HG03354 (cell line): Measurements from ENCODE around the gene ANAPC16.
A peak's percentile ranks its signal among the peaks of the same experiment; 100 is the strongest.

Experiments
- ATAC-seq: cut with Tn5 transposase; IDR thresholded peaks from one replicate; pipeline ENCODE4 v1.9.1; 2021; ENCODE audit warnings: mild to moderate bottlenecking; ENCODE audit not compliant: unreplicated experiment, poor library complexity, severe bottlenecking

Gene ANAPC16

DNA sequence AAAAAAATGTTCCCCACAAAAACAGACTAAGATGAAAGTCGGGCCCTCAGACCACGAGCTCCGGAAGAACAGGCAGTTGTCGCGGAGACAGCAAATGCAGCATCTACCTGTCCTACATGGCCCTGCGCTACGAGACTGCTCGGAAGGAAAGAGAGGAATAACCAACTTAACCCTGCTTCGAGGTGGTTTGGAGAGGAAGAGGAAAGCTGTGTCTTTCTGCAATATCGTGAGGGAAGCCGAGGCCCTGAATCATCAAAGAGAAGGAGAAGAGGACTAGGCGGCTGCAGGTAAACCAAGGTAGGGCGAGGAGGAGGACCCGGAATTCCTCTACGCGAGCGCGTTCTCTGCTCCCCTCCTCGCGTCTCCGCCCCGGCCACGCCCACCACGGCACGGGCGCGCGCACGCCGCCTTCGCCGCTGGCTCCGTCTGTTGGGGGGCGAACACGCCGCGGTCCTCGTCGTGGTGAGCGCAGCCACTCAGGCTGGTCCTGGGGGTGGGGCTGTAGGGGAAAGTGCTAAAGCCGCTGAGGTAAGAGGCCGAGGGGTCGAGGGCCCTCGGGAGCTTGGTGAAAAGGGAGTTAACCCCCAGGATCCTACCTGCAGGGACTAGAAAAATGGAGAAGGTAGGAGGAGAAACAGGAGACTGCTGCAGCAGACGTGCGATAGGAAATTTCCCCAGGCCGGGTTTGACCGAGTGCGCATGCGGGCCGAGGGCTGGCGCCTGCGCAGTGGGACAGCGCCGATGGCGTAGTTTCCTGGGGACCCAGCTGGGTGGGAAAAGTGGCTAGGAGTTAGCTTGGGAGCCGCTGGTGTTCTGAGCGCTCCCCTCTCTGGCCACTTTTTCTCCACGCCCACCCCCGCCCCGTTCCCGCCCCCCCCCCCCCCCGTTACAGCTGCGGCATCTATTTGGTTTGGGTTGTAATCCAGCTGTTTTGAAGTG, at the start of gene ANAPC16, which contains the start of gene ASCC1:
Gene ANAPC16 (plus strand): TSS at position 402 of the 939 bp plus-strand sequence. CDS start 7,903 bp downstream, outside the sequence.
Gene ASCC1 (minus strand): TSS at position 666 of the 939 bp plus-strand sequence. CDS start 2,978 bp downstream, outside the sequence.
- ATAC-seq: peak; percentile 83

- ATAC-seq: no peak
Measured at GRCh38 chr10:72167118-72167517, 48.7 kb upstream of the ANAPC16 start.

- no peak for ATAC-seq
Measured at GRCh38 chr10:72170263-72170662, 45.5 kb upstream of the ANAPC16 start.

- ATAC-seq: no peak
Measured at GRCh38 chr10:72170733-72171132, 45.1 kb upstream of the ANAPC16 start.

- ATAC-seq: no peak
Measured at GRCh38 chr10:72171175-72171630, 44.6 kb upstream of the ANAPC16 start.

DNA sequence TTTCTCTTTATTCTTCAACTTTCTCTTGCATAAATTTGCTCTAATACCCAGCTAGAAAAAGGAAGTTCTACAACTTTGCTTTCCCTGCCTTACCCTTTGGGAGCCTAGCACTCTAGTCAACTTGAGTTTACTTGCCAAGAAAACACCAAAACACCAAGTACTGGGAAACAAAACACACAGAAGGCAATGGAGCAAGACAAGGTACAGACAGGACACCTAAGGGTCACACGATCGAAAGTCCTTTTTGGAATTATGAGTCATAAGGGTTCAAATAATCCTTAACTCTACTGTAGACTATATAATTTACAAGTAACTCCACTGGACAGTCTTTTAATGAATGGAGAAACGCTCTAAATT, 42.6 kb upstream of the ANAPC16 start:
- no peak for ATAC-seq

GRCh38 chr10:72173619-72174296, 42.1 kb upstream of the ANAPC16 start:
- peak; percentile 45 for ATAC-seq

GRCh38 chr10:72174297-72174662, 41.5 kb upstream of the ANAPC16 start:
- ATAC-seq: no peak

DNA sequence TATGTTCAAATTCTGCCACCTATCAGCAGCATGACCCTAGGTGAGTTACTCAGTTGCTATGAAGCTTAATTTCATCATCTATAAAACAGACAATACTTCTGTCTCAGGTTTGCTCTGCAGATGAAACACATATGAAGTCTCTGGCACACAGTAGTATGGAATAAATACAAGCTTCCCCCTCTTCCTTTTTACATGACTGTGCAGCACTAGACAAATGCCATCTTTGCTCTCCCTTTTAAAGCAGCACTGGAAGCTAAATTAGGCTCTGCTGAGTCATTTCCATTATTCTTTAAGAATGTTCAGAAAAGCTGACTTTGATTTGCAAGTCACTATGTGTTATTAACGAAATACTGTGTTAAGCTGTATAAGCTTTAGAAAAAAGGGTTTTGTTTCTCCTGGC, 40.7 kb upstream of the ANAPC16 start:
- no peak for ATAC-seq

- ATAC-seq: no peak
Measured at GRCh38 chr10:72176701-72177100, 39.1 kb upstream of the ANAPC16 start.

DNA sequence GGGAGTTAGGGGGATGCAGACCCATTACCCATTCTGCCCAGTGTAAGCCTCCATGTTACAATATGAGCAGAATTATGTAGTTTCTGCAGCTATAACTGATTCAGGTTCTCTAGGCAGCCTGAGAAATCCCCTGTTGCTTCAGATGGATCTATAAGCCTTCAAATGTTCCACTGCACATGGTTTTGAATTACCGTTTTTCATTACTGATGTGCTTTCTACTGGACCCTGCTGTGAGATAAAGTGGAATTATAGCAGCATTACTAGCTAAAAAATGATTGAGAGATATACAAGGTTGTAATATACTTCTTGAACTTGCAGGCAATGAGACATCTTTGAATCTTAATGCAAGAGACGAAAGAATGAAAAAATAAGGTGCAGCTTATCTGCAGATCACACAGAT, 38.4 kb upstream of the ANAPC16 start:
- no peak for ATAC-seq

DNA sequence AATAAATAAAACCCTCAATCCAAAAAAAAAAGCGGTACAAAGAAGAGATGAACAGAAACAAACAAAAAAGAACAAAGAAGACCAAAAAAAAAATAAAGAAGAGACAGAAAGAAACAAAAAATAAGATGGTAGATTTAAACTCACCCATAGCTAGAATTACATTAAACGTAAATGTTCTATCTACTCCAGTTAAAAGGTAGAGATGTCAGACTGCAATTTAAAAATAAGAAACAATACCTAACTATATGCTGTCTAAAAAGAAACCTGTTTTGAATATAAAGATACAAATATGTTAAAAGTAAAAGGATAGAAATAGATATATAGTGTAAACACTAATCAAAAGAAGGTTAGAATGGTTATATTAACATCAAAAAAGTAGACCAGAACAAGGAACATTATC, 31.7 kb upstream of the ANAPC16 start:
- ATAC-seq: no peak

DNA sequence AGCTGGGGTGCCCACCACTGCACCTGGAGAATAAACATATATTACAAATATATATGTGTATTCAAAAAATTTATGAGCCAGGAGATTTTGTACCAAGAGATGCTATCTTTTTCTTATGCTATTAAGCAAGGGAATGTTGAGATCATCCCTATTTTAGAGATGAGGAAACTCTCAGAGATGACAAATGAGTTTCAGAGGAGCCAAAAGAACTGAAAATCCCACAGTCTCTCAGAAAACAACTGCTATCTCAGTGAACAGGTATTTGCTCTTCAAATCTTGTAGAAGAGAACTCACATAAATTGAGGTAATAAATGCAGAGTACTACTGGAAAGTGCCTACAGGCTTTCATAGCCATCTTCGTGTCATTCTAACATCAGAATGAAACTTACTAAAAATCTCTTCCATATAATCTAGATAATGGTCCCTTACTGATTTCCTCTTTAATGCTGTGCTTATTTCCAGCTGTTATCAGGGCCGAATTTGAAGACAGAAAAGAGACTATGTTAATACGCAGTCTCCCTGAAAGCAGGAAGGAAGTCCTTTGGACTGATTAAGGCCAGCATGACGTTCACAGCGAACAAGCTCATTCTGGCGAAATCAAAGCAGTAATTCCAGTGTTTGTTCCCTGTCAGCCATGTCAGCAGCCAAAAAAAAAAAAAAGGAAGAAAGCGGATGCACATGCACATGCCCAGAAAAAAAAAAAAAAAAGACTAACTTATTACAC, 29.4 kb upstream of the ANAPC16 start:
- ATAC-seq: no peak

DNA sequence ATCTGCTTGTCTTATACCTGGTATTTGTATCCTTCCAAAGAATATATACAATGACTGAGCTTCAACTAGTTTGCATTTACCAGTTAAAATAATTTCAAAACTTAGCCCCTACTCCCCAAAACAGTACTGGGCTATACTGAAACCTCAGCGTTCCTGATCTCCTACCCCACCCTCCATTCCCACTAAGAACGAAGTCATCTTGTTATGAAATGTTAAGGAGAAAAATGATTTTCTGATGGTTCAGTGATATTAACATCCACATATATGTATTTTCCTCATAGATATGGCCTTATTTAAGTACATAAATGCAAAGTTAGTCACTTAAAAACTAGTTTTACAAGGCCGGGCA, 28.9 kb upstream of the ANAPC16 start:
- ATAC-seq: no peak

DNA sequence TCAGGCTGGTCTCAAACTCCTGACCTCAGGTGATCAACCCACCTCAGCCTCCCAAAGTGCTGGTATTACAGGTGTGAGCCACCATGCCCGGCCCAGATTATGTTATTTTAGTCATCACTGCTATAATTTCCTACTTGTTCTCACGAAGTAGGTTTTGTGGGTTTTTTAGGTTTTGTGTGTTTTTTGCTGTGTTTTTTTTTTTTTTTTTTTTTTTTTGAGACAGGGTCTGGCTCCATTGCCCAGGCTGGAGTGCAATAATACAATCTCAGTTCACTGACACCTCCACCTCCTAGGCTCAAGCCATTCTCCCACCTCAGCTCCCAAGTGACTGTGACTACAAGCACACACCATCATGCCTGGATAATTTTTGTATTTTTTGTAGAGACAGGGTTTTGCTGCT, 20.9 kb upstream of the ANAPC16 start:
- ATAC-seq: no peak

DNA sequence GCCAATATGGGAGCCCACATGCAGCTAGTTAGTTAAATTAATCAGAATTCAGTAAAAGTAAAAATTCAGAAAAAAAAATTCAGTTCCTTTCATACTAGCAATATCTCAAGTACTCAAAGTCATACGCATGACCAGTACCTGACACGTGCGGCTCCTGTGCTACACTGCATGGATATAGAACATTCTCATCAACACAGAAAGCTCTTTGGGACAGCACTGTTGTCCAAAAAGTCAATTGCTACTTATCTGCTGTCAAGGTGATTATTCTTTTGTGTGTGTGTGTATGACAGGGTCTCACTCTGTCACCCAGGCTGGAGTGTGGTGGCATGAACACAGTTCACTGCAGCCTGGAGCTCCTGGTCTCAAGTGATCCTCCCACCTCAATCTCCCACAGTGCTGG, 14.9 kb upstream of the ANAPC16 start:
- ATAC-seq: no peak

GRCh38 chr10:72201293-72201692, 14.5 kb upstream of the ANAPC16 start:
- no peak for ATAC-seq

GRCh38 chr10:72204296-72204695, 11.5 kb upstream of the ANAPC16 start:
- no peak for ATAC-seq

- ATAC-seq: no peak
Measured at GRCh38 chr10:72204724-72205123, 11.1 kb upstream of the ANAPC16 start.

- no peak for ATAC-seq
Measured at GRCh38 chr10:72206511-72207229, 9.1 kb upstream of the ANAPC16 start.
